ENCODE measurements around the gene AHCTF1.

DNA sequence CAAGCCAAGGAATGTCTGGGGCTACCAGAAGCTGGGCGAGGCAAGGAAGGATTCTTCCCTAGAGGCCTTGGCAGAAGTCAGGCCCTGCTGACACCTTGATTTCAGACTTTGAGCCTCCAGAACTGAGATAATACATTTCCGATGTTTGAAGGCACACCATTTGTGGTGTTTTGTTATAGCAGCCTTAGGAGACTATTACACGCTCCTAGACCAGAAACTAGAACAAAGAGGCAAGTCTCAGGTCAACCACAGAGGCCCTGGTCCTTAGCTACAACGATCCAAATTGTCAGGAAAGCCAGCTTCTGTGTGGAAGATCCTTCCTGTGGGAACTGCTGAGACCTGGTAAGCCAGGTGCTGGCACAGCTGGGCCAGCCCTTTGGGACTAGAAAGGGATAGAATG is 19.7 kb upstream of the AHCTF1 start:
- TF ChIP-seq, protein P1, sequence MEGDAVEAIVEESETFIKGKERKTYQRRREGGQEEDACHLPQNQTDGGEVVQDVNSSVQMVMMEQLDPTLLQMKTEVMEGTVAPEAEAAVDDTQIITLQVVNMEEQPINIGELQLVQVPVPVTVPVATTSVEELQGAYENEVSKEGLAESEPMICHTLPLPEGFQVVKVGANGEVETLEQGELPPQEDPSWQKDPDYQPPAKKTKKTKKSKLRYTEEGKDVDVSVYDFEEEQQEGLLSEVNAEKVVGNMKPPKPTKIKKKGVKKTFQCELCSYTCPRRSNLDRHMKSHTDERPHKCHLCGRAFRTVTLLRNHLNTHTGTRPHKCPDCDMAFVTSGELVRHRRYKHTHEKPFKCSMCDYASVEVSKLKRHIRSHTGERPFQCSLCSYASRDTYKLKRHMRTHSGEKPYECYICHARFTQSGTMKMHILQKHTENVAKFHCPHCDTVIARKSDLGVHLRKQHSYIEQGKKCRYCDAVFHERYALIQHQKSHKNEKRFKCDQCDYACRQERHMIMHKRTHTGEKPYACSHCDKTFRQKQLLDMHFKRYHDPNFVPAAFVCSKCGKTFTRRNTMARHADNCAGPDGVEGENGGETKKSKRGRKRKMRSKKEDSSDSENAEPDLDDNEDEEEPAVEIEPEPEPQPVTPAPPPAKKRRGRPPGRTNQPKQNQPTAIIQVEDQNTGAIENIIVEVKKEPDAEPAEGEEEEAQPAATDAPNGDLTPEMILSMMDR (IDR thresholded peaks at IDR 0.05) = no peak
- TF ChIP-seq POLR2A (IDR thresholded peaks at IDR 0.05) = no peak

Measured in right lobe of liver (tissue), 4 donors.